ENCODE results near the gene GINS2. TPM values are rescaled to one million over a fixed set of nuclear protein-coding genes. Genes with fewer than 3 reads are reported as not detected.
A peak's percentile ranks its signal among the peaks of the same experiment; 100 is the strongest.

Gene GINS2
- total and polyA plus RNA-seq, 8 donors = 0.87 to 3.6 (median 2.0) TPM; not detected in 1

GRCh38 chr16:85662976-85663830, 25.6 kb downstream of the GINS2 start:
- TF ChIP-seq POLR2A (IDR thresholded peaks at IDR 0.05) (no peak), POLR2AphosphoS5 (IDR thresholded peaks at IDR 0.05) (no peak), EP300 (IDR thresholded peaks at IDR 0.05) (no peak)
- TF ChIP-seq, protein P1, sequence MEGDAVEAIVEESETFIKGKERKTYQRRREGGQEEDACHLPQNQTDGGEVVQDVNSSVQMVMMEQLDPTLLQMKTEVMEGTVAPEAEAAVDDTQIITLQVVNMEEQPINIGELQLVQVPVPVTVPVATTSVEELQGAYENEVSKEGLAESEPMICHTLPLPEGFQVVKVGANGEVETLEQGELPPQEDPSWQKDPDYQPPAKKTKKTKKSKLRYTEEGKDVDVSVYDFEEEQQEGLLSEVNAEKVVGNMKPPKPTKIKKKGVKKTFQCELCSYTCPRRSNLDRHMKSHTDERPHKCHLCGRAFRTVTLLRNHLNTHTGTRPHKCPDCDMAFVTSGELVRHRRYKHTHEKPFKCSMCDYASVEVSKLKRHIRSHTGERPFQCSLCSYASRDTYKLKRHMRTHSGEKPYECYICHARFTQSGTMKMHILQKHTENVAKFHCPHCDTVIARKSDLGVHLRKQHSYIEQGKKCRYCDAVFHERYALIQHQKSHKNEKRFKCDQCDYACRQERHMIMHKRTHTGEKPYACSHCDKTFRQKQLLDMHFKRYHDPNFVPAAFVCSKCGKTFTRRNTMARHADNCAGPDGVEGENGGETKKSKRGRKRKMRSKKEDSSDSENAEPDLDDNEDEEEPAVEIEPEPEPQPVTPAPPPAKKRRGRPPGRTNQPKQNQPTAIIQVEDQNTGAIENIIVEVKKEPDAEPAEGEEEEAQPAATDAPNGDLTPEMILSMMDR (IDR thresholded peaks at IDR 0.05) = no peak
- H3K9me3 ChIP-seq = no peaks in the 10 kb centered on the region
- H3K27ac ChIP-seq = peak overlapping the region in 1 of 5 donors; percentile 49
- intact Hi-C loops (cut with DNase I; ENCODE audit: low total_unique reads) = no loop called here
- H3K4me3 ChIP-seq = no peak overlapping the region
- H3K36me3 ChIP-seq = peaks cover 96 to 100% (median 100%) of the 10 kb centered on the region in 4 donors
- no peaks in the 10 kb centered on the region for H3K27me3 ChIP-seq
- H3K4me1 ChIP-seq = peaks cover 0 to 28% (median 13%) of the 10 kb centered on the region in 4 donors
- no peak for DNase-seq
- 89 to 93% (median 92%) methylated on average over 32 to 38 of the region's 38 CpGs for WGBS, 5 donors

DNA sequence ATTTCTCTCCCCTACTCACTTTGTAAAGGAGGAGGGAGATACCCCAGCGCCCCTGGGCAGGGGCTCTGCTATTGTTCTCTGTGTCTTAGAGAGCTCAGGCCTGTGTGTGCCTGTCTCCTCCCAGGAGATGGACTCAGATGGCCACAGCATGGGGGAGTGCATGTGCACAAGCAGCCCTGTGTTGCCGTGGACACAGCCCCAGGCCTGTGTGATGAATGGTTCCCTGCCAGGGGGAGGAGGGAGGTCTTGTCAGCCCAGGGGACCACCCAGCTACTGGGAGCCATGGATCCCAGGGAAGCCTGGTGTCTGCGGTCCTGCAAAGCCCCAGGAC, 26.3 kb downstream of the GINS2 start:
- WGBS, 5 donors = 72 to 89% (median 82%) methylated on average over 3 of the region's 3 CpGs
- no peaks in the 10 kb centered on the region for H3K27me3 ChIP-seq

GRCh38 chr16:85661740-85662481, 26.8 kb downstream of the GINS2 start:
- no peaks in the 10 kb centered on the region for H3K9me3 ChIP-seq
- peaks cover 96 to 100% (median 100%) of the 10 kb centered on the region in 4 donors for H3K36me3 ChIP-seq
- TF ChIP-seq, protein P1 (IDR thresholded peaks at IDR 0.05) = no peak
- TF ChIP-seq POLR2AphosphoS5 (IDR thresholded peaks at IDR 0.05) (no peak), EP300 (IDR thresholded peaks at IDR 0.05) (no peak)
- H3K4me1 ChIP-seq = peaks cover 0 to 28% (median 13%) of the 10 kb centered on the region in 4 donors
- H3K27me3 ChIP-seq = no peaks in the 10 kb centered on the region
- no peak overlapping the region for H3K27ac ChIP-seq
- no peak for DNase-seq
- 85 to 94% (median 91%) methylated on average over 17 to 26 of the region's 26 CpGs for WGBS, 5 donors
- no peak overlapping the region for H3K4me3 ChIP-seq
- intact Hi-C loops (cut with DNase I; ENCODE audit: low total_unique reads) = no loop called here

More for the DNA sequence above, 26.3 kb downstream of the GINS2 start:
- no peak overlapping the region for H3K27ac ChIP-seq
- H3K4me1 ChIP-seq = peaks cover 0 to 28% (median 13%) of the 10 kb centered on the region in 4 donors
- intact Hi-C loops (cut with DNase I; ENCODE audit: low total_unique reads) = no loop called here
- peaks cover 96 to 100% (median 100%) of the 10 kb centered on the region in 4 donors for H3K36me3 ChIP-seq
- TF ChIP-seq, protein P1 (IDR thresholded peaks at IDR 0.05) = no peak
- TF ChIP-seq POLR2AphosphoS5 (IDR thresholded peaks at IDR 0.05) = no peak
- TF ChIP-seq EP300 (IDR thresholded peaks at IDR 0.05) = no peak
- TF ChIP-seq POLR2A (IDR thresholded peaks at IDR 0.05) = no peak
- DNase-seq = peak in 1 of 2 donors; percentile 58
- no peak overlapping the region for H3K4me3 ChIP-seq
- no peaks in the 10 kb centered on the region for H3K9me3 ChIP-seq

- peaks cover 96 to 100% (median 100%) of the 10 kb centered on the region in 4 donors for H3K36me3 ChIP-seq
- H3K9me3 ChIP-seq = no peaks in the 10 kb centered on the region
- no peak overlapping the region for H3K4me3 ChIP-seq
- intact Hi-C loops (cut with DNase I; ENCODE audit: low total_unique reads) = no loop called here
- 88 to 94% (median 90%) methylated on average over 24 to 42 of the region's 42 CpGs for WGBS, 5 donors
- H3K4me1 ChIP-seq = peaks cover 0 to 28% (median 13%) of the 10 kb centered on the region in 4 donors
- TF ChIP-seq EP300 (IDR thresholded peaks at IDR 0.05) (no peak), POLR2A (IDR thresholded peaks at IDR 0.05) (no peak), POLR2AphosphoS5 (IDR thresholded peaks at IDR 0.05) (no peak)
- TF ChIP-seq, protein P1 (IDR thresholded peaks at IDR 0.05) = no peak
- DNase-seq = no peak
- H3K27me3 ChIP-seq = no peaks in the 10 kb centered on the region
- no peak overlapping the region for H3K27ac ChIP-seq
Observed at GRCh38 chr16:85660843-85661739, 27.7 kb downstream of the GINS2 start.

All from stomach (tissue), 9 donors.